Measurements from ENCODE around the gene C8G. TPM values are rescaled to one million over a fixed set of nuclear protein-coding genes. Genes with fewer than 3 reads are reported as not detected.
A peak's percentile ranks its signal among the peaks of the same experiment; 100 is the strongest.

C8G gene
- total and polyA plus RNA-seq, 2 of the 13 experiments (the other 11 are each of a cell fraction or from before 2014, with no cell fraction given) = 4.9 to 12.8 TPM

- TF ChIP-seq ZNF512 (CRISPR knock-in tag; IDR thresholded peaks at IDR 0.05) (no peak), ELK4 (CRISPR knock-in tag; IDR thresholded peaks at IDR 0.05; ENCODE audit: borderline replicate concordance) (no peak), ATF5 (CRISPR knock-in tag; IDR thresholded peaks at IDR 0.05; ENCODE audit: low read depth) (0 out of 2 replicates have a peak, but pooled peaks have one; percentile 1), NR2C2 (CRISPR knock-in tag; IDR thresholded peaks at IDR 0.05; ENCODE audit: borderline replicate concordance) (no peak), ZNF780A (CRISPR knock-in tag; IDR thresholded peaks at IDR 0.05) (no peak), ZFX (CRISPR knock-in tag; IDR thresholded peaks at IDR 0.05; ENCODE audit: low read depth) (peak; percentile 62; the same call in 1 of the 2 replicates), SOX5 (CRISPR knock-in tag; IDR thresholded peaks at IDR 0.05; ENCODE audit: borderline replicate concordance) (no peak), TMF1 (CRISPR knock-in tag; IDR thresholded peaks at IDR 0.05; ENCODE audit: low read depth) (0 out of 2 replicates have a peak, but pooled peaks have one; percentile 45), ZNF703 (CRISPR knock-in tag; IDR thresholded peaks at IDR 0.05; ENCODE audit: borderline replicate concordance) (peak; percentile 5; the same call in 1 of the 2 replicates), YEATS4 (CRISPR knock-in tag; IDR thresholded peaks at IDR 0.05; ENCODE audit: borderline replicate concordance) (0 out of 2 replicates have a peak, but pooled peaks have one; percentile 52), ZNF234 (CRISPR knock-in tag; conservative IDR thresholded peaks at IDR 0.05) (no peak), ATF2 (CRISPR knock-in tag; IDR thresholded peaks at IDR 0.05) (no peak), ZNF143 (CRISPR knock-in tag; IDR thresholded peaks at IDR 0.05) (no peak), ZSCAN12 (CRISPR knock-in tag; IDR thresholded peaks at IDR 0.05) (no peak), EHMT2 (IDR thresholded peaks at IDR 0.05; ENCODE audit: borderline replicate concordance, low read depth, low read length) (no peak), HDAC6 (IDR thresholded peaks at IDR 0.05; ENCODE audit: low read depth, low read length) (no peak), ATRX (CRISPR knock-in tag; IDR thresholded peaks at IDR 0.05; ENCODE audit: borderline replicate concordance) (no peak), STAT6 (CRISPR knock-in tag; IDR thresholded peaks at IDR 0.05; ENCODE audit: borderline replicate concordance) (no peak), ZNF672 (CRISPR knock-in tag; IDR thresholded peaks at IDR 0.05) (0 out of 2 replicates have a peak, but pooled peaks have one; percentile 41), GTF2F1 (IDR thresholded peaks at IDR 0.05; ENCODE audit: low read length) (no peak), CHCHD3 (CRISPR knock-in tag; IDR thresholded peaks at IDR 0.05) (no peak), ZNF777 (CRISPR knock-in tag; IDR thresholded peaks at IDR 0.05) (peak; percentile 73)
Observed at GRCh38 chr9:136944212-136944518, 878 bp upstream of the C8G start (continued).
